Measurements from ENCODE around the gene SMKR1.

SMKR1 gene

GRCh38 chr7:129489491-129489890 lies 12.8 kb upstream of the SMKR1 start:
- peak; percentile 89 for DNase-seq

GRCh38 chr7:129492391-129492790 lies 9.9 kb upstream of the SMKR1 start:
- DNase-seq: no peak

DNA sequence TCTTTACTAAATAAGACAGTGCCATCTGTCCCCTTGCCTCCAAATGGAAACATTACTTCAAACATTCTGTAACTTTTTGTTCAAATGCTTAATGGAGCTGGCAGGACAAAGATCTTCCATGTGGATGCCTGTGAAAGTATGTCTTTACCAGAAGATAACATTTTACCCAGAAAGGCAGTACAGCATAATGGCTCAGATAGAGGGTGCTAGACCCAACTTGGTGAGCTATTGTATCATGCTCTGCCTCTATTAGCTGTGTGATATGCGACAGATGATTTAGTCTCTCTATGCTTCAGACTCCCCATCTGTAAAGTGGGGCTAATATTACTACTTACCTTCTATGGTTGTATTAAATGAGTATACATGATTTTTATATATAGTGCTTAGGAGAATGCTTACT lies 8.8 kb upstream of the SMKR1 start:
- DNase-seq: no peak

- peak; percentile 80 for DNase-seq
Observed at GRCh38 chr7:129494041-129494440, 8.3 kb upstream of the SMKR1 start.

DNA sequence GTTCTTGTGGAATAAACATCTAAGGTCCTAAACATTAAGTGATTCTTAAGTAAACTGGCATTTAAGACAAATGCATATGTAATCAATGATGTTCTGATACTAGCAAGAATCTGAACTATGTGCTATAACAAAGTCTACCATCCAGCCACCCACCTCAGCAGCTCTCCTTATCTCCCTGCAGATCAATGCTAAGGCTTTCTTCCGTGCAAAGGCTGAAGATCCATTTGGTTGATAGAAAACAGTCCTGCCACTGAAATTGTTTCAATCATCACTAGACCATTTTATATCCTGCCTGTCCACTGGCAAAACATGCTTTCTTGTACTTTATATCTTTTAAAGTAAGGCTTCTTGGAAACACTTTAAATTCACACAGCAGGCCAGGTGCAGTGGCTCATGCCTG lies 6.3 kb upstream of the SMKR1 start:
- no peak for DNase-seq

- no peak for DNase-seq
Observed at GRCh38 chr7:129496653-129497052, 5.7 kb upstream of the SMKR1 start.

- DNase-seq: no peak
Observed at GRCh38 chr7:129497156-129497555, 5.2 kb upstream of the SMKR1 start.

DNA sequence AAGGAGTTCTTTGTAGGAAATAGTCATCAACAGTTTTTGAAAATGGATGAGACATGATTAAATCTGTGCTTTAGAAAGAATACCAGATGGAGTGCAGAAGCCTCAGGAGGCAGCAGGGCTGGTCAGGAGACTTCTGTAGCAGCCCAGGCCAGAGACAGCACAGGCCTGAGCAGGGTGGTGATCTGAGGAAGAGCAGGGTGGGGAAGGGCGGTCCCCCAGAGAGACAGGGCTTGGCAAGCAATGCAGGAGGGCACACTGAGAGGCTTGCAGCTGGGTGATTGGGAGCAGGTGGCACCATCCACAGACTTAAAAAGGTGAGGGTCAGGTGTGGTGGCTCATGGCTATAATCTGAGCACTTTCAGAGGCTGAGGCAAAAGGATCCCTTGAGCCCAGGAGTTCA lies 4.3 kb upstream of the SMKR1 start:
- DNase-seq: no peak

- DNase-seq: no peak
Observed at GRCh38 chr7:129499999-129500398, 2.3 kb upstream of the SMKR1 start.

DNA sequence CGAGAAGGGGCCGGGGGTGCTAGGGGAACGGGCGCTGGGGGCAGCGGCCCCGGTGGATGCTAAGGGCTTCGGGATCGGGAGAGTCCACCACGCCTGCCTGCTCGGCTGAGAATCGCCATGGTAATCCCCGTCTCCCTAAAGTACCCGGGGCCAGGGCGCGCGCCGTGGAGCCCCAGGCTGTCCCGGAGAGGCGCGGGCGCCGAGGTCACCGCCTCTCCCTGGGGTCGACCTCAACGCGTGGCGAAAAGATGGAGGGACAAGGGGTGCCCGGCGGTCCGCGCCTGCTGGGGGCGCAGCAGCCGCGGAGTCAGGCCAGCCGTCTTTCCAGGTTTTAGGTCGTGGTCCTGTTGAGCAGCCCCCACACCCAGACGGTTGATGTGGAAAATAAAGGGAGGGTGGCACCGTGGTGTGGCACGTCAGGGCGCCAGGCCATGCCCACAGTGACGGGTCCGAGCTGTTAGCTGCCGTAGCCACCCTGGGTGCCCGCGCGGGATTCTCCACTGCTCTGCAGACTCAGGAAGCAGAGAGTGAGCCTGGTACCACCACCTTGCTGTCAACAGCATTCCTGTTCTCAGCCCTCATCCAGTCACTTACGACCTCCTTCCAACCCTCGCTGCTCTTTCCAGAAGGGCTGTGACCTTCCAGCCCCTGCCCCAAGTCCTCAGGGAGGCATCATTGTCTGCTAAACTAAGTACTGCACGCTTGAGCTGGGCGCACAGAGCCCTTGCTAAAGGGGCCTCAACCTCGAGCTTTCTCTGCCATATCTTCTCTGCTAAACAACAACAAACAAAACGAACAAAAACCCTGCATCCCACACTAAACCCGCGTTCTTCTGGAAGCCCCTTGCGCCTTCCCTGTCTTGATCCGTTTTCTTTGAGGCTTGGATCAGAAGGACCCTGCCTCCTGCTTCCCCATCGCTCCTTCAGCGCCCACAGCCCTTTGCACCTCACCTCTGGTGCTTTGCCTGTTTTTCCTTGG lies 666 bp downstream of the SMKR1 start:
- no peak for DNase-seq

DNA sequence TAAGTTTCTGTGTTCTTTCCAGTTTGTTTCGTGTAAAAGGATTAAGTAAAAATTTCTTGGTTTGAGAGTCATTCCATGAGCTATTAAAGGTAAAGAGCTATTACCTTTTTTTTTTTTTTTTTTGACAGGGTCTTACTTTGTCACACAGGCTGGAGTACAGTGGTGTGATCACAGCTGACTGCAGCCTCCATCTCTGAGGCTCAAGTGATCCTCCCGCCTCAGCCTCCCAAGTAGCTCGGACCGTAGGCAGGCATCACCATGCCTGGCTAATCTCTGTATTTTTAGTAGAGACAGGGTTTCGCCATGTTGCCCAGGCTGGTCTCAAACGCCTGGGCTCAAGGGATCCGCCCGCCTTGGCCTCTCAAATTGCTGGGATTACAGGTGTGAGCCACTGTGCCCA lies 1.4 kb downstream of the SMKR1 start:
- no peak for DNase-seq

- no peak for DNase-seq
Observed at GRCh38 chr7:129512192-129512591, 9.9 kb downstream of the SMKR1 start.

DNA sequence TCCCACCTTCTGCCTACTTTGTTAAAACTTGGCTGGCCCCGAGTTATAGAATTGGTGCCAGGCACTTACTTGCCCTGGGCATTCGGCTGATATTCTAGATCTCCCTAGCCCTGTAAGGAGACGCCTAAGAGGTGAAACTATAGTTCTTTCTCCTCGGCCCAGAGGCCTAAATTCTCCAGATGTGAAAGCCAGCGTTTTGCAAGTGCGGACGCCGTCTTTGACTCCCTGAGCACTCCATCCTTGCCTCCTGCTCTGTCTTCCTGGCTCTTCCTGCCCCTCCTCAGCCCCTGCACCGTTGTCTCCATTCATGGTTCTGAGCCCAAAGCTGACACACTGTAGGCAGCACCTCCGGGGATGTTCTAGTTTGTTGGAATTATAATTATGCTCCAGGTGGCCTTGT lies 11.2 kb downstream of the SMKR1 start:
- DNase-seq: no peak

DNA sequence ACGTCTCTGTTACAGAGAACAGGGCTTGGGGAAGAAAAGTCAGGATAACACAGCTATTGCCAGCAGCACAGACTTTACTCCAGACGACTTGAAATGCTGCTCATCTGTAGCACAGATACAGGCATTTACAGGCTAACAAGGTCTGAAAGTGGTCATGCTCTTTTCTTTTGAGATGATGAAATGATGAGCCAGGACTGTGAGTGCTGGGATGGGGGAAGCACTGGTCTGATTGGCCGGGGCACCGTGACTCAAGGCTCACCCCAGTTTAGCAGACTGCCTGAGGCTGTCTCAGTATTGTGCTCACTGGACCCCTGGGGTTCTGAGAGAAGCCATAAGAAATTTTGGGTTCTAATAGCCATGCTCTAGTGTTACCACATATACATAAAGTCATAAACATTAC lies 12.4 kb downstream of the SMKR1 start:
- DNase-seq: peak; percentile 47

GRCh38 chr7:129515381-129515780 lies 13.1 kb downstream of the SMKR1 start:
- DNase-seq: no peak

DNA sequence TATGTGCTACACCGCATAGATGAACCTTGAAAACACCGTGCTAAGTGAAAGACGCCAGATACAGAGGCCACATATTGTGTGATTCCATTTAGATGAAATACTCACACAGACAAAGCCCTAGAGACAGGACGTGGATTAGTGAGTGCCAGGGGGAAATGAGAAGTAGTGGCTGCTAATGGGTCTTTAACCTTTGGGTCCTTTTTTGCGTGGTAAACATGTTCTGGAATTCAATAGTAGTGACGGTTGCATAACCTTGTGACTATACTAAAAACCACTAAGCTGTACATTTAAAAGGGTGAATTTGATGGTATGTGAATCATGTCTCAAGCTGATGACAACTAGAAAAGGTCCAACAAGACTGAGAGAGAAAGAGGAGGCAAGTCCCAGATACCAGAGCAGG lies 15.6 kb downstream of the SMKR1 start:
- no peak for DNase-seq

DNA sequence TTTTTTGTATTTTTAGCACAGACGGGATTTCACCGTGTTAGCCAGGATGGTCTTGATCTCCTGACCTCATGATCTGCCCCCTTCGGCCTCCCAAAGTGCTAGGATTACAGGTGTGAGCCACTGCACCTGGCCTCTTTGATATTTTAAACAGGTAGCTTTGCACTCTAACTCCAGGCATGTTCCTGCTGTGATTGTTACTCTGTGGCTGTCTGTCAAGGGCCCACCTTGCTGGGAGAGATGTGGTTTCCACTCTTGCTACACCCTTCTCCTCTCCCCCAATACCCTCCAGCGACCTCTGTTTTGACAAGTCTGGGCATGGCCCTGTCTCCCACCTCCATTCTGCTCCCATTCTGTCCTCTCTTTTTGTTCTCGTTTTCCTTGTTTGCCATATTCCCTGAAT lies 17.1 kb downstream of the SMKR1 start:
- DNase-seq: no peak

- DNase-seq: no peak
Observed at GRCh38 chr7:129522088-129522970, 20.0 kb downstream of the SMKR1 start.

DNA sequence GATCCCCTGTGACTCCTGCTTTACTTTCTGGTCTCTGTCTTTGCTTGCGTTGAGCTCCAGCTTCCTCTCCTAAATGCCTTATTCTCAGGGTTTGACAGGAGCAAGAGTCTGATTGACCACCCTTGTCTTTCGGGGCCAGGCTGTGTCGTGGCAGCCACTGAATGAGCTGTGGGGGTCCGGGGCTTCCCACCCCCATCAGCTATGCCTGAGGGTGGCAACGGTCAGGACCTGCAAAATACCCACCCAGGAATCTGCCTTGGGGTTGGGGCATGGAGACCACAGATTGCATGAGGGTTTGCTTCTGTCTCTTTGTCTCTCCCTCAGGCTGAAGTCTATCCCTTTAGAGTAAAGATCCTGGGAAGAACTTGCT lies 20.6 kb downstream of the SMKR1 start:
- no peak for DNase-seq

DNA sequence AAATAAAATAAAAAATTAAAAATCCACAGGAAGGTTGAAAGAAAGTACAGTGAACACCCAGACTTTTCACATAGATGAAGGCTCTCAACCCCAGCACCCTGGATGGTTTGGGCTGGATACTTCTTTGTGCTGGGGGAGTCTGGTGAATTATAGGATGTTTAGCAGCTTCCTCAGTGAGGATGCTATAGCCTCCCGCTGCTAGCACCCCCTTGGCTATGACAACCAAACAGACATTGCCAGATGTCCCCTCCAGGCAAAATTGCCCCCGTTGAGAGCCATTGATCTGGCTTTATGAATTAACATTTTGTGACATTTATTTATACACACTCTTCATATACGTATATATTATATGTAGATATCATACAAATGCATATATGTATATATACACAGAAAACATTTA lies 21.6 kb downstream of the SMKR1 start:
- DNase-seq: no peak

DNA sequence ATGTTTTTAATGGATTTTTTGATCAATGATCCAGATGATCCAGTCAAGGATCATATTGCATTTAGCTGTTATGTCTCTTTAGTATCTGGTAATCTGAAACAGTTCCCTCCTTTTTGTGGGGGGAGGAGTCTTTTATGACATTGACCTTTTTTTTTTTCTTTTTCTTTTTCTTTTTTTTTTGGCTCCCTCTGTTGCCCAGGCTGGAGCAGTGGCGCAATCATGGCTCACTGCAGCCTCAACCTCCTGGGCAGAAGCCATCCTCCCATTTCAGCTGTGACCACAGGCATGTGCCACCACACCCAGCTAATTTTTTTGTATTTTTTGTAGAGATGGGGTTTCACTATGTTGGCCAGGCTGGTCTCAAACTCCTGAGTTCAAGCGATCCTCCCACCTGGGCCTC lies 22.1 kb downstream of the SMKR1 start:
- peak; percentile 82 for DNase-seq

GRCh38 chr7:129525225-129525862 lies 23.0 kb downstream of the SMKR1 start:
- no peak for DNase-seq

- DNase-seq: no peak
Observed at GRCh38 chr7:129529643-129530042, 27.3 kb downstream of the SMKR1 start.

Data from fibroblast of skin of scalp (primary cell).